HAP-1 (cell line): ENCODE measurements around the gene SHPK.
"Not testable (repeated sequence)": the region's sequence is repeated elsewhere in the genome, so short reads cannot be mapped to it uniquely, and the experiment has no call there.

Source experiments
- DNase-seq, 2 experiments: peaks; one replicate each; pipeline ENCODE4 v3.0.0-alpha.2; 2016 to 2020; ENCODE audit warnings: low spot score in 2 of 2
- H3K27me3 ChIP-seq: fragments of 250-450 bp; sonication (Bioruptor Pico); 2 replicates; pipeline ENCODE4 v1.5.1; 2020; ENCODE audit warnings: low read depth, mild to moderate bottlenecking, moderate library complexity
- H3K36me3 ChIP-seq: fragments of 250-450 bp; sonication (Bioruptor Pico); replicated peaks from 2 replicates; pipeline ENCODE4 v1.5.1; 2020; ENCODE audit warnings: mild to moderate bottlenecking
- H3K4me1 ChIP-seq: fragments of 250-450 bp; sonication (Bioruptor Pico); 2 replicates; pipeline ENCODE4 v1.5.1; 2020; ENCODE audit warnings: mild to moderate bottlenecking
- H3K4me3 ChIP-seq: fragments of 250-450 bp; sonication (Bioruptor Pico); 2 replicates; pipeline ENCODE4 v1.5.1; 2020; ENCODE audit warnings: mild to moderate bottlenecking, moderate library complexity
- H3K9me3 ChIP-seq: fragments of 250-450 bp; sonication (Bioruptor Pico); 2 replicates; pipeline ENCODE4 v1.5.1; 2020; ENCODE audit warnings: mild to moderate bottlenecking, moderate library complexity
- in situ Hi-C: fragments of 300-500 bp; cut with MboI; formaldehyde crosslinking; loops from 3 replicates; pipeline ENCODE4 v1.14.3; 2020; ENCODE audit warnings: low sequenced_read_pairs, inconsistent platforms, mixed read lengths

Gene SHPK

GRCh38 chr17:3596804-3597464 lies 39.1 kb downstream of the SHPK start:
- DNase-seq, result no peak
- H3K27me3 ChIP-seq, result no peaks in the 10 kb centered on the region
- H3K9me3 ChIP-seq, result no peaks in the 10 kb centered on the region
- no peaks in the 10 kb centered on the region for H3K4me1 ChIP-seq
- H3K4me3 ChIP-seq, result no peak overlapping the region
- in situ Hi-C loops, result no loop called here
- H3K36me3 ChIP-seq, result no peaks in the 10 kb centered on the region

GRCh38 chr17:3594976-3595375 lies 41.1 kb downstream of the SHPK start:
- in situ Hi-C loops, result no loop called here
- Histone ChIP-seq H3K27me3 (no peaks in the 10 kb centered on the region), H3K36me3 (no peaks in the 10 kb centered on the region), H3K9me3 (no peaks in the 10 kb centered on the region), H3K4me1 (no peaks in the 10 kb centered on the region), H3K4me3 (no peak overlapping the region)
- DNase-seq, result no peak

- in situ Hi-C loops, result no loop called here
- no peak overlapping the region for H3K4me3 ChIP-seq
- DNase-seq, result no peak
- H3K4me1 ChIP-seq, result no peaks in the 10 kb centered on the region
- H3K9me3 ChIP-seq, result no peaks in the 10 kb centered on the region
- no peaks in the 10 kb centered on the region for H3K36me3 ChIP-seq
- no peaks in the 10 kb centered on the region for H3K27me3 ChIP-seq
These were observed 41.8 kb downstream of the SHPK start for GRCh38 chr17:3594051-3594800.

GRCh38 chr17:3593384-3593783 lies 42.7 kb downstream of the SHPK start:
- in situ Hi-C loops, result no loop called here
- H3K36me3 ChIP-seq, result no peaks in the 10 kb centered on the region
- DNase-seq, result no peak

GRCh38 chr17:3592216-3592860 lies 43.7 kb downstream of the SHPK start:
- H3K4me3 ChIP-seq, result no peak overlapping the region
- in situ Hi-C loops, result no loop called here
- no peaks in the 10 kb centered on the region for H3K4me1 ChIP-seq
- no peaks in the 10 kb centered on the region for H3K36me3 ChIP-seq
- H3K9me3 ChIP-seq, result no peaks in the 10 kb centered on the region
- no peaks in the 10 kb centered on the region for H3K27me3 ChIP-seq
- no peak for DNase-seq

More at GRCh38 chr17:3593384-3593783, 42.7 kb downstream of the SHPK start:
- Histone ChIP-seq H3K4me1 (no peaks in the 10 kb centered on the region), H3K4me3 (no peak overlapping the region), H3K9me3 (no peaks in the 10 kb centered on the region), H3K27me3 (no peaks in the 10 kb centered on the region)

- no peak overlapping the region for H3K4me3 ChIP-seq
- no peaks in the 10 kb centered on the region for H3K36me3 ChIP-seq
- no peaks in the 10 kb centered on the region for H3K27me3 ChIP-seq
- no peaks in the 10 kb centered on the region for H3K9me3 ChIP-seq
- no peak for DNase-seq
- in situ Hi-C loops, result no loop called here
- no peaks in the 10 kb centered on the region for H3K4me1 ChIP-seq
These were observed 45.3 kb downstream of the SHPK start for GRCh38 chr17:3590768-3591167.

GRCh38 chr17:3590231-3590630 lies 45.8 kb downstream of the SHPK start:
- no peaks in the 10 kb centered on the region for H3K36me3 ChIP-seq
- H3K27me3 ChIP-seq, result no peaks in the 10 kb centered on the region
- no peak overlapping the region for H3K4me3 ChIP-seq
- H3K9me3 ChIP-seq, result no peaks in the 10 kb centered on the region
- in situ Hi-C loops, result no loop called here
- no peak for DNase-seq
- H3K4me1 ChIP-seq, result no peaks in the 10 kb centered on the region

- no peaks in the 10 kb centered on the region for H3K36me3 ChIP-seq
- in situ Hi-C loops, result no loop called here
These were observed 46.3 kb downstream of the SHPK start for GRCh38 chr17:3589784-3590183.

GRCh38 chr17:3585826-3586225 lies 50.2 kb downstream of the SHPK start:
- Histone ChIP-seq H3K9me3 (no peaks in the 10 kb centered on the region), H3K4me3 (no peak overlapping the region), H3K36me3 (no peaks in the 10 kb centered on the region), H3K4me1 (no peaks in the 10 kb centered on the region), H3K27me3 (no peaks in the 10 kb centered on the region)
- no peak for DNase-seq
- in situ Hi-C loops, result no loop called here

More at GRCh38 chr17:3589784-3590183, 46.3 kb downstream of the SHPK start:
- Histone ChIP-seq H3K4me1 (no peaks in the 10 kb centered on the region), H3K27me3 (no peaks in the 10 kb centered on the region), H3K4me3 (no peak overlapping the region), H3K9me3 (no peaks in the 10 kb centered on the region)
- DNase-seq, result no peak

GRCh38 chr17:3583456-3583855 lies 52.6 kb downstream of the SHPK start:
- Histone ChIP-seq H3K4me1 (no peaks in the 10 kb centered on the region), H3K36me3 (no peaks in the 10 kb centered on the region; the same call in 1 of the 2 replicates), H3K27me3 (no peaks in the 10 kb centered on the region), H3K4me3 (no peak overlapping the region), H3K9me3 (no peaks in the 10 kb centered on the region)
- in situ Hi-C loops, result no loop called here
- DNase-seq, result no peak

- in situ Hi-C loops, result no loop called here
- no peaks in the 10 kb centered on the region for H3K9me3 ChIP-seq
- H3K36me3 ChIP-seq, result no peaks in the 10 kb centered on the region; the same call in 1 of the 2 replicates
- H3K4me3 ChIP-seq, result no peak overlapping the region
- H3K4me1 ChIP-seq, result no peaks in the 10 kb centered on the region
- DNase-seq, result no peak
- H3K27me3 ChIP-seq, result no peaks in the 10 kb centered on the region
These were observed 53.1 kb downstream of the SHPK start for GRCh38 chr17:3582915-3583314.

GRCh38 chr17:3578667-3579066 lies 57.4 kb downstream of the SHPK start:
- H3K4me1 ChIP-seq, H3K9me3 ChIP-seq, H3K4me3 ChIP-seq, H3K27me3 ChIP-seq, H3K36me3 ChIP-seq, DNase-seq, in situ Hi-C loops: not testable (repeated sequence)

GRCh38 chr17:3576970-3577369 lies 59.1 kb downstream of the SHPK start:
- Histone ChIP-seq H3K9me3 (no peaks in the 10 kb centered on the region), H3K36me3 (no peaks in the 10 kb centered on the region; the same call in 1 of the 2 replicates), H3K4me3 (no peak overlapping the region), H3K27me3 (no peaks in the 10 kb centered on the region), H3K4me1 (no peaks in the 10 kb centered on the region)
- in situ Hi-C loops, result no loop called here
- DNase-seq, result no peak

- Histone ChIP-seq H3K4me1 (no peaks in the 10 kb centered on the region), H3K4me3 (no peak overlapping the region), H3K27me3 (no peaks in the 10 kb centered on the region), H3K36me3 (no peaks in the 10 kb centered on the region; the same call in 1 of the 2 replicates), H3K9me3 (no peaks in the 10 kb centered on the region)
- DNase-seq, result no peak
- in situ Hi-C loops, result no loop called here
These were observed 60.5 kb downstream of the SHPK start for GRCh38 chr17:3575511-3575910.
